MM.1S (cell line): ENCODE measurements around the gene STEAP4.
"Not testable (repeated sequence)": the region's sequence is repeated elsewhere in the genome, so short reads cannot be mapped to it uniquely, and the experiment has no call there.

ENCODE experiments used
- DNase-seq: peaks from one replicate; pipeline ENCODE4 v3.0.0-alpha.2; 2015
- H2AFZ ChIP-seq: fragments of 300-600 bp; sonication (generic); 2 replicates; pipeline ENCODE4 v1.6.0; 2016; ENCODE audit warnings: antibody characterized with exemption, low read length
- H3F3A ChIP-seq: fragments of 300-600 bp; sonication (generic); 2 replicates; pipeline ENCODE4 v1.6.1; 2016; ENCODE audit warnings: mild to moderate bottlenecking, antibody characterized with exemption, low read length, moderate library complexity, mixed read lengths; ENCODE audit not compliant: insufficient read depth
- H3K27ac ChIP-seq: fragments of 300-600 bp; sonication (generic); 2 replicates; pipeline ENCODE4 v1.5.1; 2016; ENCODE audit warnings: mild to moderate bottlenecking, low read length
- H3K27me3 ChIP-seq: fragments of 300-600 bp; sonication (generic); replicated peaks from 2 replicates; pipeline ENCODE4 v1.6.0; 2016; ENCODE audit warnings: low read length; ENCODE audit not compliant: insufficient read depth
- H3K36me3 ChIP-seq: fragments of 300-600 bp; sonication (generic); replicated peaks from 2 replicates; pipeline ENCODE4 v1.6.1; 2016; ENCODE audit warnings: mild to moderate bottlenecking, low read length, mixed read lengths; ENCODE audit not compliant: insufficient read depth
- H3K4me1 ChIP-seq: fragments of 300-600 bp; sonication (generic); 2 replicates; pipeline ENCODE4 v1.6.1; 2016; ENCODE audit warnings: low read length, mixed read lengths
- H3K4me2 ChIP-seq: fragments of 300-600 bp; sonication (generic); 2 replicates; pipeline ENCODE4 v1.6.0; 2016; ENCODE audit warnings: low read depth, low read length
- H3K4me3 ChIP-seq: fragments of 300-600 bp; sonication (generic); 2 replicates; pipeline ENCODE4 v1.5.1; 2016; ENCODE audit warnings: low read length, mixed read lengths
- H3K79me2 ChIP-seq: fragments of 300-600 bp; sonication (generic); 2 replicates; pipeline ENCODE4 v1.6.1; 2016; ENCODE audit warnings: mixed run types, low read length, mixed read lengths
- H3K9ac ChIP-seq: fragments of 300-600 bp; sonication (generic); 2 replicates; pipeline ENCODE4 v1.6.1; 2016; ENCODE audit warnings: low read length, mixed read lengths
- H3K9me2 ChIP-seq: fragments of 300-600 bp; sonication (generic); replicated peaks from 2 replicates; pipeline ENCODE4 v1.6.1; 2016; ENCODE audit warnings: mild to moderate bottlenecking, low read length, mixed read lengths; ENCODE audit not compliant: insufficient read depth
- H3K9me3 ChIP-seq: fragments of 300-600 bp; sonication (generic); replicated peaks from 2 replicates; pipeline ENCODE4 v1.6.1; 2016; ENCODE audit warnings: mild to moderate bottlenecking, low read length, mixed read lengths; ENCODE audit not compliant: insufficient read depth
- H4K20me1 ChIP-seq: fragments of 300-600 bp; sonication (generic); 2 replicates; pipeline ENCODE4 v1.6.1; 2016; ENCODE audit warnings: mild to moderate bottlenecking, low read length, moderate library complexity, mixed read lengths; ENCODE audit not compliant: insufficient read depth
- EZH2 ChIP-seq: fragments of 300-600 bp; sonication (generic); optimal IDR thresholded peaks from 2 replicates; pipeline ENCODE3; 2017; ENCODE audit warnings: low read depth, mild to moderate bottlenecking, antibody characterized with exemption, low read length, mixed read lengths
- EZH2phosphoT487 ChIP-seq: fragments of 300-600 bp; sonication (generic); IDR thresholded peaks from 2 replicates; pipeline ENCODE4 v1.6.1; 2018; ENCODE audit warnings: antibody characterized with exemption, low read length
- TF ChIP-seq, protein P1 (sequence below): fragments of 300-600 bp; sonication (generic); IDR thresholded peaks from 2 replicates; pipeline ENCODE4 v1.5.1; 2016; ENCODE audit warnings: antibody characterized with exemption, low read length, mixed read lengths

The STEAP4 gene

DNA sequence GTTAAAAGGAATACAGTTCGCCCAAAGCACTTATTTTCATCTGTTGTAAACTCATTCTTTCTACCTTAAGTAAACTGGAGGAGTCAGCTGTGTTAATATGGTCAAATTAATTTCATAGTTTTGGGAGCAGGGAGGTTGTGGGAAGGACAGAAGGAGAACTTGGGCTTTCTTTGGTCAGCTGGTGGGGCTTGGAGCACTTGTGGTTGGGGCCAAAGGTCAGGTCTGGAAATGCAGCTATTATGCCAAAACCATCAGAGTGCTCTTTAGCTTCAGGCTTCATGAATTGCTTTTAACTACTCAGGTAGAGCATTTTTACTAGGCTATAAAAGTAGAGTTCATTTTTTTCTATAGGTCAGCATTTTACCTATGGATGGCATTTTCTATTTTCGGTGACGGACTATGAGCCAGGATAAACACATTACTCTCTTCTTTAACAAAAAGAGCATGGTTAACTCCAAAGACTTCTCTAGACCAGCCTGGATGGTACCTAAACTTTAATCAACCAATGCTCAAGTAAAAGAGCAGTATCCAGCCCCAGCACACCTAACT, 30.0 kb downstream of the STEAP4 start:
- Histone ChIP-seq H3K27me3 (no peaks in the 10 kb centered on the region), H3K79me2 (no peaks in the 10 kb centered on the region), H2AFZ (no peak overlapping the region), H4K20me1 (no peaks in the 10 kb centered on the region), H3K4me2 (no peak overlapping the region), H3K27ac (no peak overlapping the region), H3K36me3 (no peaks in the 10 kb centered on the region), H3F3A (no peaks in the 10 kb centered on the region), H3K9ac (no peak overlapping the region), H3K9me2 (no peaks in the 10 kb centered on the region), H3K9me3 (no peaks in the 10 kb centered on the region), H3K4me3 (no peak overlapping the region), H3K4me1 (no peaks in the 10 kb centered on the region)
- TF ChIP-seq EZH2phosphoT487: no peak
- TF ChIP-seq EZH2: no peak
- TF ChIP-seq, protein P1, sequence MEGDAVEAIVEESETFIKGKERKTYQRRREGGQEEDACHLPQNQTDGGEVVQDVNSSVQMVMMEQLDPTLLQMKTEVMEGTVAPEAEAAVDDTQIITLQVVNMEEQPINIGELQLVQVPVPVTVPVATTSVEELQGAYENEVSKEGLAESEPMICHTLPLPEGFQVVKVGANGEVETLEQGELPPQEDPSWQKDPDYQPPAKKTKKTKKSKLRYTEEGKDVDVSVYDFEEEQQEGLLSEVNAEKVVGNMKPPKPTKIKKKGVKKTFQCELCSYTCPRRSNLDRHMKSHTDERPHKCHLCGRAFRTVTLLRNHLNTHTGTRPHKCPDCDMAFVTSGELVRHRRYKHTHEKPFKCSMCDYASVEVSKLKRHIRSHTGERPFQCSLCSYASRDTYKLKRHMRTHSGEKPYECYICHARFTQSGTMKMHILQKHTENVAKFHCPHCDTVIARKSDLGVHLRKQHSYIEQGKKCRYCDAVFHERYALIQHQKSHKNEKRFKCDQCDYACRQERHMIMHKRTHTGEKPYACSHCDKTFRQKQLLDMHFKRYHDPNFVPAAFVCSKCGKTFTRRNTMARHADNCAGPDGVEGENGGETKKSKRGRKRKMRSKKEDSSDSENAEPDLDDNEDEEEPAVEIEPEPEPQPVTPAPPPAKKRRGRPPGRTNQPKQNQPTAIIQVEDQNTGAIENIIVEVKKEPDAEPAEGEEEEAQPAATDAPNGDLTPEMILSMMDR: no peak
- DNase-seq: no peak

DNA sequence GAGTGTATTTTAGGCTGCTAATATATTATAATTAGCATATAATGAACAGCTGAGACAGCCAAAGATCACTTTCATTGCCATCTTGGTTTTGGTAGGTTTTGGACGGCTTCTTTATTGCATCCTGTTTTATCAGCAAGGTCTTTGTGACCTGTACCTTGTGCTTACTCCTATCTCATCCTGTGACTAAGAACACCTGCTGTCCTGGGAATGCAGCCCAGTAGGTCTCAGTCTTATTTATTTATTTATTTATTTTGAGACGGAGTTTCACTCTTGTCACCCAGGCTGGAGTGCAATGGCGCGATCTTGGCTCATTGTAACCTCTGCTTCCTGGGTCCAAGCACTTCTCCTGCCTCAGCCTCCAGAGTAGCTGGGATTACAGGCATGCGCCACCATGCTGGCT, 31.8 kb downstream of the STEAP4 start:
- H3K4me3 ChIP-seq, H2AFZ ChIP-seq, H3K79me2 ChIP-seq, H3K27me3 ChIP-seq, H3K9ac ChIP-seq, H3F3A ChIP-seq, DNase-seq, H3K4me2 ChIP-seq, H4K20me1 ChIP-seq, H3K27ac ChIP-seq, H3K9me3 ChIP-seq, H3K9me2 ChIP-seq, H3K36me3 ChIP-seq, H3K4me1 ChIP-seq: not testable (repeated sequence)

DNA sequence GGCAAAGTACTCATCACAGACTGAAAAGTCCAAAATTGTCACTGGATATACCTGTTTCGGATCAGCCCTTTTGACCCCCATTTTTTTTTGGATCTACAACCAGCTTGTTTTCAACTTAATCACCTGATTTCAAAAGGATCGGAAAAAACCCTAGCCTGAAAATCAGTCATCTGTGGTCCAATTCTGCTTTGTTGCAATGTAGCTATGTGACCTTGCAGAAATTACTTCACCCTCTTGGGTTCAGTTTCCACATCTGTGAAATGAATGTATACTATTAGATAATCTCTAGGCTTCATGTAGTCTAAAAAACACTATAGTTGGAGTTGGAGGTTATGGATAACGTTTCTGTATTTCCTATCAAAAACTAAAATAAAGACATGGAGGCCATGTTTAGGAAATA, 37.1 kb downstream of the STEAP4 start:
- H3K9me3 ChIP-seq: no peaks in the 10 kb centered on the region
- H3K27me3 ChIP-seq: no peaks in the 10 kb centered on the region
- no peaks in the 10 kb centered on the region for H3K36me3 ChIP-seq
- H3K27ac ChIP-seq: no peak overlapping the region
- H3K9ac ChIP-seq: no peak overlapping the region
- no peaks in the 10 kb centered on the region for H3F3A ChIP-seq
- H2AFZ ChIP-seq: no peak overlapping the region
- TF ChIP-seq, protein P1: no peak
- TF ChIP-seq EZH2 (no peak), EZH2phosphoT487 (no peak)
- H3K79me2 ChIP-seq: no peaks in the 10 kb centered on the region
- H4K20me1 ChIP-seq: no peaks in the 10 kb centered on the region
- H3K4me2 ChIP-seq: no peak overlapping the region
- H3K4me1 ChIP-seq: no peaks in the 10 kb centered on the region
- H3K4me3 ChIP-seq: no peak overlapping the region
- no peaks in the 10 kb centered on the region for H3K9me2 ChIP-seq
- no peak for DNase-seq

DNA sequence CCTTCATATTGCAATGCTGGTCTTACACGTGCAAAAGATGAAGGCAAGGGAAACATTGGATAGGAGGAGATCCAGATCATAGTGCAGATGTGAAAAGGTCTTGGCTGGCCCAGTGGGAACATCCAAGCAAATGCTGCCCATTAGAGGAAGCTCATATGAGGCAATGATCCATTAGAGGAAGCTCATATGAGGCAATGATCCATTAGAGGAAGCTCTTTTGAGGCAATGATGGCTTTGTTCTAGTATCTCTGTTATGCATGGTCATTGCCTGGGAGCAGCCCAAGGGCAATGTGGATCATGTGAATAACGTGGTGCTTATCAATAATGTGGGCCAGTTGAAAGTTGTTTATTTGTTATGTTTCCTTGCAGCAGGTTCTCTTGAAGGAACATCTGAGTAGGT, 37.8 kb downstream of the STEAP4 start:
- H3K27me3 ChIP-seq: no peaks in the 10 kb centered on the region
- no peak for DNase-seq
- no peaks in the 10 kb centered on the region for H3K9me2 ChIP-seq
- H3F3A ChIP-seq: no peaks in the 10 kb centered on the region
- TF ChIP-seq EZH2 (no peak), EZH2phosphoT487 (no peak)
- TF ChIP-seq, protein P1: no peak
- no peak overlapping the region for H3K4me3 ChIP-seq
- H3K79me2 ChIP-seq: no peaks in the 10 kb centered on the region
- no peak overlapping the region for H3K4me2 ChIP-seq
- H3K4me1 ChIP-seq: no peaks in the 10 kb centered on the region
- no peaks in the 10 kb centered on the region for H3K36me3 ChIP-seq
- no peak overlapping the region for H2AFZ ChIP-seq
- no peak overlapping the region for H3K9ac ChIP-seq
- H4K20me1 ChIP-seq: no peaks in the 10 kb centered on the region
- no peaks in the 10 kb centered on the region for H3K9me3 ChIP-seq
- no peak overlapping the region for H3K27ac ChIP-seq
